NCI-H2171 (cell line): Measurements from ENCODE around the gene TRIM54.
"Not testable (repeated sequence)": the region's sequence is repeated elsewhere in the genome, so short reads cannot be mapped to it uniquely, and the experiment has no call there.

ENCODE experiments used
- DNase-seq: peaks from one replicate; lab custom pipeline; 2025; lab: John Stamatoyannopoulos, UW

Gene TRIM54

GRCh38 chr2:27256855-27257454 is 25.3 kb upstream of the TRIM54 start:
- no peak for DNase-seq

- DNase-seq: no peak
These were observed 24.2 kb upstream of the TRIM54 start for GRCh38 chr2:27258051-27258450.

- no peak for DNase-seq
These were observed 20.8 kb upstream of the TRIM54 start for GRCh38 chr2:27261241-27261925.

- no peak for DNase-seq
These were observed 20.3 kb upstream of the TRIM54 start for GRCh38 chr2:27261926-27262298.

GRCh38 chr2:27262379-27263286 is 19.6 kb upstream of the TRIM54 start, which contains the start of gene SLC30A3:
Gene SLC30A3 (minus strand): TSS chr2:27263047. CDS start chr2:27262906, 141 bp downstream.
- peak; percentile 46 for DNase-seq

GRCh38 chr2:27263287-27264252 is 18.7 kb upstream of the TRIM54 start:
- peak; percentile 20 for DNase-seq

GRCh38 chr2:27264253-27264752 is 17.9 kb upstream of the TRIM54 start:
- peak; percentile 13 for DNase-seq

GRCh38 chr2:27264753-27265535 is 17.3 kb upstream of the TRIM54 start:
- DNase-seq: peak; percentile 88

GRCh38 chr2:27265536-27265870 is 16.7 kb upstream of the TRIM54 start:
- DNase-seq: no peak

- not testable (repeated sequence) for DNase-seq
These were observed 13.9 kb upstream of the TRIM54 start for GRCh38 chr2:27268296-27268695.

GRCh38 chr2:27270131-27270530 is 12.1 kb upstream of the TRIM54 start:
- no peak for DNase-seq

GRCh38 chr2:27270670-27271069 is 11.6 kb upstream of the TRIM54 start:
- DNase-seq: no peak

- no peak for DNase-seq
These were observed 10.4 kb upstream of the TRIM54 start for GRCh38 chr2:27271631-27272340.

- not testable (repeated sequence) for DNase-seq
These were observed 9.4 kb upstream of the TRIM54 start for GRCh38 chr2:27272537-27273522.

- no peak for DNase-seq
These were observed 6.7 kb upstream of the TRIM54 start, which contains the start of gene DNAJC5G for GRCh38 chr2:27275211-27276150. Gene DNAJC5G (plus strand): TSS chr2:27275433. CDS start chr2:27276729, 1,296 bp downstream.

- DNase-seq: no peak
These were observed 4.2 kb upstream of the TRIM54 start for GRCh38 chr2:27278010-27278409.

- no peak for DNase-seq
These were observed 1.4 kb upstream of the TRIM54 start for GRCh38 chr2:27280826-27281225.
